ENCODE data around the gene PTPA.
"Not testable (repeated sequence)": the region's sequence is repeated elsewhere in the genome, so short reads cannot be mapped to it uniquely, and the experiment has no call there.

Gene PTPA

GRCh38 chr9:129161534-129161837 lies 50.3 kb downstream of the PTPA start:
- DNase-seq, result no peak

- no peak for DNase-seq
These were observed 51.4 kb downstream of the PTPA start for GRCh38 chr9:129162497-129163197.

DNA sequence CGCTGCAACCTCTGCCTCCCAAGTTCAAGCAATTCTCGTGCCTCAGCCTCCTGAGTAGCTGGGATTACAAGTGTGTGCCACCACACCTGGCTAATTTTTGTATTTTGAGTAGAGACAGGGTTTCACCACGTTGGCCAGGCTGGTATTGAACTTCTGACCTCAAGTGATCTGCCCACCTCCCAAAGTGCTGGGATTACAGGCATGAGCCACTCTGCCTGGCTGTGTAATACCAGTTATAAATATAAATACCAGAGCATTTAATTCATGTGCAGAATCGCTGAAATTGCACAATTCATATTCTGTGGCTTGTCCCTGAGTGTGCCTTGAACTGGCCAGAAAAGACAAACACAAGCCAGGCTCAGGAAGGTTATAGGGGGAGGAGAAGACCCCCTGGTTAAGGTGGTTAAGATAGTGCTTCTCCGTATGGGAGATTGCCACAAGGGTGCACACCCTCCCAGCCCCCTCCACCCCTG lies 52.0 kb downstream of the PTPA start:
- not testable (repeated sequence) for DNase-seq

DNA sequence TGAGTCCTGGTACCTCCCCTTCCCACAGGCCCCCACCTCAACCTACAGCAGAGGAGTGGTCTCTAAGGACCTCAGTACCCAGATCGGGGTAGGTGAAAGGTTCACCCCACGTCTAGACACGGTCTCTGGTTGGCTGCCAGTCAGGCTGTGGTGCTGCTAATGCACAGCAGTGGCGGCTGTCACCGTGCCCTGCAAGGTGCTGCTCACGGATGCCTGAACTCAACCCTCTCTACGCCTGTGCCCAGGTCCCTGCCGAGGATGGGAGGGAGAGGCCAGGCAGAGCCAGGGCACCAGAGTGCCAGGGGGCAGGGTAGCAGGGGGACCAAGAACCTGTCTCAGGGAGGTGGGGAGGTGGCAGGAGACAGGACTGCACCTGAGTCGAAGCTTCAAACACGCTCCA lies 52.5 kb downstream of the PTPA start:
- no peak for DNase-seq

DNA sequence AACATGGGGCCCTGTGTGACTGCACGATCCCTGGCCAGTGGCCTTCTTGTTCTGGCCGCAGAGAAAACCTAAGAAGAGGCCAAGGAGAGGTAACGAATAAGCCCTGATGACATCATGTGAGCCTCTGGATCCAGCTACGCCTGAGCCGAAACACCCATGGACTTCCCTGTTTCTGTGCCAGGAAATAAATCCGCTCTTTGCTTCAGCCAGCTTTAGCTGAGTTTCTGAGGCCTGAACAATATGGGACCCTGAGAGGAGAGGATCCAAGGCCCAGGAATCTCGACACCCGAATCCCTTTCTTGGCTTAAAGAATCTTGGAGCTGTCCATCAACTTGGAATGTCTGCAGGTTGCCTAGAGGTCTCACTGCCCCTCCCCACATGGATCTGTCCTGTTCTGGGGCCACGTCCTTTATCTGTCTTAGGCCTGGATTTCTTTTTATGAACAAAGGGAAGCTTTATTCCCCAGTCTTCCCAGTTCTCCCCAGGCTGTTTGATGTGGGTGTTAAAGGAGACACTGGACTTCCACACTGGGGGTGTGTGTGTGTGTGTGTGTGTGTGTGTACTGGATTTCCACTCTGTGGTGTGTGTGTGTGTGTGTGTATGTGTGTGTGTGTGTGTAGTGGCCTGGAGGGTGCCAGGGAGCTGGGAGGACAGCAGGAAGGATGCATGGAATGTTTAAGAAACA lies 53.2 kb downstream of the PTPA start:
- DNase-seq, result no peak

DNA sequence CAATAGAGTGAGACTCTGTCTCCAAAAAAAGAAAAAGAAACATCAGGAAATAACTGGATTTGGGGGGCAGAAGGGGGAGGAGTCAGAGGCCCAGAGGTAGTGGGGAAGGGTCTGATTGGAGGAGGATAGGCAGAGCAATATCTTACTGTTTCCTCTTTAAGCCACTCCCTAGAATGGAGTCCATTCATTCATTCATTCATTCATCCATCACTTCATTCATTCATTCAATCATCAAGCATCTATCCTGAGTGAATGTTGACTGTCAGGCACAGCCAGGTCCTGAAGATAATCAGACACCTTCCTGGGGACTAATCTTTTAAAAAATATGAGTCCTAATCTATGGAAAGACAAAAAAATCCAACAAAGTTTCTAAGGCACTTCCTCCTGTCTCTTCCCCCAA lies 54.0 kb downstream of the PTPA start:
- DNase-seq, result no peak

DNA sequence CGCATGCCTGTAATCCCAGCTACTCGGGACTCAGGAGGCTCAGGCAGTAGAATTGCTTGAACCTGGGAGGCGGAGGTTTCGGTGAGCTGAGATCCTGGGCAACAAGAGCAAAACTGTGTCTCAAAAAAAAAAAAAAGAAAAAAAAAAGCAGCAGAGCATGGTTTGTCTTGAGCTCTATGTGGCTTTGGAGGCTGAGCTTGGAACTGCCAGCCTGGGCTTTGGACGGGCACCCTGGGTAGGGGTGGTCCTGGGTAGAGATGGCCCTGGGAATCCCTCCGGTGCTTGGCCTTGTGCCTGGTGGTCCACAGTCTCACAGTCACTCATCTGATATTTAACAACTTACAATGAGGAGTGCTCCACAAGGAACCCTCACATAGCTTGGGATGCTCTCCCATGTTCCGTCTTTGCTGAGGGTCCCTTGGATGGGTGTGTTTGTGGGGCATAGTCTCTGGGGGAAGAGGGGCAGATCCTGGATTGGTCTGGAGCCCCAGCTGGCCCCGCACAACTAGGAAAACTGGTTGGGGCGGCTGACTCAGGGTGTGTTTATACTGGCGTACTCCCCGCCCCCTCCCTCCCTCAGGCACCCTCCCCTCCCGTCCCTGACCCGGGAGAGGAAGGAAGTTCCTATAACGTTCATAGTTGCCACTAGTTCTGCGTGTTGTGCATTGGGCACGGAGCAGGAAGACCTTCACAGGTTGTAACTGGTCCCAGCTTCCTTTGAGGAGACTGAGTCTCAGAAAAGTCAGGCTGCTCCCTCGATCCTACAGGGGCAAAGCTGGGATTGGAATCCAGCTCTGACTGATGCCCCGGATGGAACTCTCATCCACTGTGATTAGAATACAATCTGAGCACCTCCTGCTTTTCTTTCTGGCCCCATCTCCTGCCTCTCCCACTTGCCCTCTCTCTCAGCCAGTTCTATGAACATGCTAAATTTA lies 55.7 kb downstream of the PTPA start:
- peak; percentile 34 to 76 for DNase-seq

DNA sequence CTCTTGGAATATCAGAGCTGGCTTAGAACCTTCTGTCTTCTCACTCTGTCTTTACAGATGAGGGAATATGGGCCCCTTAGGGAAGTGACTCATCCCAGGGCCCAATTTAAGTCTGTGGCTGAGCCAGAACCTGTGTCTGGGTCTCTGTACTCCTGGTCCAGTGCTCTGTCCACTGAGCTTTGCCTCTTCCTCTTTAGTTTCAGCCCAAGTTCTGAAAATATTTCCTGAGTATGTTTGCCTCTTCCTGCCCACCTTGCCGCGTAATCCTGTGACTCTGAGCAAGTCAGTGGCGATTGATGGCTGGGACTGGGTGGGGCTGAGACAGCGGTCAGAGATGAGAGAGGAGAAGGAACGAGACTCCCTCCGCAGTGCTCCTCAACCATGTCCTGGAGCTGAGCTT lies 59.0 kb downstream of the PTPA start:
- no peak for DNase-seq

- no peak for DNase-seq
These were observed 61.0 kb downstream of the PTPA start for GRCh38 chr9:129171993-129172751.

DNA sequence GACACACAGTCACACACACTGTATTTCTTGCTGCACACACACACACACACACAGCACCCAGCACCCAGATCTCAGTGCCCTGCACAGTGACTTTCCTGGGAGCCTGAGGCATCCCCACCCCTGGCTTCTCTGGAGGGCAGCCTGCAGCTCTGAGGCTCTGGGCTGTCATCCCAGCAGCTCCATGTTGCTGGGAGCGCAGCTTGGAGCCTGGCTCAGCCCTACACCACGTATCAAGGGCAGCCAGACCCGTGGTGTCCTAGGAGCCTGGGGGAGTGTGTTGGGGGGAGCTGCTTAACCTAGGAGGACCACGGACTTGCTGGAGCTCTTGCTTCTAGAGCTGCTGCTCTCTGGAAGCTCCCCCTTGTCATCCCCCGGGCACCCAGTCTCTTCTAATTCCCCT lies 61.6 kb downstream of the PTPA start:
- DNase-seq, result no peak

GRCh38 chr9:129173296-129174101 lies 62.3 kb downstream of the PTPA start:
- no peak for DNase-seq

- DNase-seq, result peak; percentile 50 to 53
These were observed 63.0 kb downstream of the PTPA start for GRCh38 chr9:129174102-129174723.

GRCh38 chr9:129174724-129175514 lies 63.7 kb downstream of the PTPA start:
- DNase-seq, result peak in 1 of 2 donors; percentile 42

DNA sequence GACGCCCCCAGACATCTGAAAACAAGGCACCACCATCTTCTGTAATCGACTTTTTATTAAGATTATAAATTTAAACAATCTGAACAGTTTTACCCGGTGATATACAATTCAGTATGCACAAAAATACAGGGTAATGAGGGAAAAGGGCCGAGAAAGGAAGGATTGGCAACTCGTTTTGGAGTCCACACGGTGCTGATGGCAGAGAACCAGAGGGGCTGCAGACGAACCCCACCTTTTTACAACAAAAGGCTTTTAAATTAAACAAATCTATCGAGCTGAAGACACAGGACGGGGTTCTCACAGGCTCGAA lies 64.3 kb downstream of the PTPA start:
- DNase-seq, result no peak

DNA sequence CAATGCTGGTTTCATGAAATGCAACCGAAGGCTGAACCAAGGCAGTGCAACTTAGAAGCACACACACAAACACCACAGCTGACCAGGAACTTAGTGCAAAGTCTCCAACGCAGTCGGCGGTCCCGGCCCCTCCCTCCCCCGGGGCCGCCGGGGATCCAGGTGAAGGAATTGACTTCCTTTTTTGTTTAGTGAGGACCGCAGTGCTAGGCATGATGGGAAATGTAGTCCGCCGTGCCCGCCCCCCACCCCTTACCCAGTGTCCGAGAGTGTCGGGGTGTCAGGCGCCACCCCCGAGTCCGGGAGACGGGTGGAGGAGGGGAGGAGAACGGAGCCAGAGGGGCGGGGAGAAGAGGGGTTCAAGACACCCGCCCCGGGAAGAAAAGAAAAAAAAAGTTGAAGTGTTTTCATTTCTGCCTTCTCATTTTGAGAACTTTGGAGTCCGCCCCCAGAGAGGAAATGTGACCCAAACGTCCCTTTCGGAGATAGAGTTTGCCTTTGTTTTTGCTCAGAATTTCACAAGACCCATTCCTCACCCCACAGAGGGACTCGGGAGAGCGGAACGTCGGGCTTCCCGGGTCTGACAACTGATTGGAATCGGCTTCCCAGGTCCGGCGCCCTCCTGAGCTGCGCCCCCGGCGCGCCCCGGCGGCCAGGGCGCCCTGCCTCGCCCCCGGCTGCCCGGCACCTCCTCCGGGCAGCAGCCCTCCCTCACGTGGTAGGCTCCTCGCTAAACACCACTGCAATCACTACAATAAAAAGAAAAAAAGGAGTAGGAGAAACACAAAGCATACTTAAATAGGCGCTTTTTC lies 64.8 kb downstream of the PTPA start:
- DNase-seq, result peak; percentile 44 to 82

DNA sequence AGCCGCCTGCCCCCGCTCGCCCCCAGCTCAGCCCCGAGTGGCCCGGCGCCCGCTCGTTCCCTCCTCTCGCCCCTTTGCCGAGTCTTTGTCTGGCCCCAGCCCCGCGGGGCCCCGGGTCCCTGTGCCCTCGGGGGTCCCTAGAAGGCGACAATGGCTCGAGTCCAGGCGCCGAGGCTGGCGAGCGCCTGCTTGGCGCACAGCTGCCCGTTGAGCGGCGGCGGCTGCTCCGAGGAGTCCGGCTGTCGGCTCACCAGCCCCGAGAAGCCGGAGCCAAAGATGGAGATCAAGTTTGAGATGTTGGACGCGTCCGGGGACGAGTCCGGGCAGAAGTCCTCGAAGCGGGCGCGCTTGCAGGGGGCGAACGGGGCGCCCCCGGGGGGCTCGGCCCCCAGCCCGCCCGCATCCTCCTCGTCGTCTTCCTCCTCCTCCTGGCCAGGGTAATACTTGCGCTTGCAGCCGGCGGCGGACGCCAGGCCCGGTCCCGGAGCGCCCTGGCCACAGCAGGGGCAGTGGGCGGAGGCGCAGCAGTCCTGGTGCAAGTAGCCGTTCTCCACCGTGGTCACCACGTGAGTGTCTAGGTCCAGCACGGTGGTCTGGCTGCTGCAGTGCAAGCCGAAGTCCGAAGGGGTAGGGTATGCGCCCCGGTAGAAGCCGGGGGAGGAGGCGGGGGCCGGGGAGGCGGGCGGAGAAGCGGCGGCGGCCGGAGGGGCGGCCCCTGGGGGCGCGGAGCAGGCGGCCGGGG lies 65.7 kb downstream of the PTPA start:
- DNase-seq, result peak in 1 of 2 donors; percentile 29

GRCh38 chr9:129177443-129177790 lies 66.2 kb downstream of the PTPA start:
- DNase-seq, result no peak

DNA sequence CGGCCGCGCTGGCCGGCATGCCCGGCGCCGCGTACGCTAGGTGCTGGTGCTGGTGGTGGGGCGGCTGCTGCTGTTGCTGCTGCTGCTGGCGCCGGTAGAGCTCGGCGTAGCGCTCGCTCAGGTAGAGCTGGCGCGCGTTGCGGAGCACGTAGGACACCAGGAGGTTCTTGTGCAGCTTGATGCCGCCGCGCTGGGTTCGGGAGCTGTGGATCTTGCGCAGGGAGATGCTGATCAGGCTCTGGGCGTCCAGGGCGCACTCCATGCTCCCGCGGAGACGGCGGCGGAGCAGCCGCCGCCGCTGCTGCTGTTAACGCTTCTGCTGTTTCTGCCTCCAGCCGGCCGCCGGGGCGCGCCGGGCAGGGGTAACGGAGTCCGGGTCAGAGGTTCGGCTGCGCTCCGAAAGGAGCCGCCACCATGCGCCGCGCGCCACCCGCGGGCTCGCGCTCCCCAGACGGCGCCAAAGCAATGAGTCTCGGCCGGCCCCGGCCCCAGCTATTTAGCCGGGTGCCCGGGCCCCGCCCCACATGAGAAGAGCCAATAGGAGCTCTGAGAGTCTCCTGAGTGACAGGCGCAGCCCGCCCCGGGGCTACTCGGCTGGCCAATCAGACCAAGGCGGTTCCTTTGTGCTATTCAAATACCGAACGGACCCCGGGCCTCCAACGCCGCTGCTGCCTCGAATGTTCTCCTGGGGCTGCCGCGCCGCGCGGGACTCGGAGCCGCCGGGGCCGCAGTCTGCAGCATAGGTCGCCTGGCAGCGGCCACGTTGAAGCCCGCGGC lies 66.8 kb downstream of the PTPA start, which contains the start of gene IER5L:
TSS of gene IER5L (minus strand) at position 471 of the 777 bp plus-strand sequence. CDS start at position 262, 209 bp downstream.
- DNase-seq, result peak; percentile 83 to 88
